GM12878 (cell line): ENCODE measurements around the gene CREB3L1. TPM values are rescaled to one million over a fixed set of nuclear protein-coding genes. Genes with fewer than 3 reads are reported as not detected.

Experiments
- BHLHE40 ChIP-seq, 2 experiments: fragments of 450-650 bp in 1 of 2; IDR thresholded peaks; 2 replicates each; pipeline ENCODE4 v1.6.1; 2011 to 2017; ENCODE audit warnings: low read depth in 2 of 2, borderline replicate concordance in 1 of 2, improper control_type of control experiment in 1 of 2, low read length in 1 of 2, mild to moderate bottlenecking in 1 of 2
- CEBPB ChIP-seq, 2 experiments: fragments of 150-350 bp in 1 of 2; IDR thresholded peaks; 2 replicates each; pipeline ENCODE4 v1.6.1; 2012 to 2014; ENCODE audit warnings: low read depth in 2 of 2, low read length in 2 of 2, borderline replicate concordance in 1 of 2, inconsistent platforms in 1 of 2
- EED ChIP-seq: sonication (generic); IDR thresholded peaks from 2 replicates; pipeline ENCODE4 v1.6.1; 2016; ENCODE audit warnings: antibody characterized with exemption, low read depth
- IKZF2 ChIP-seq, 2 experiments: fragments of 450-650 bp; IDR thresholded peaks; 2 replicates each; pipeline ENCODE4 v1.6.1; 2017; ENCODE audit warnings: mild to moderate bottlenecking in 2 of 2, moderate library complexity in 2 of 2
- MXI1 ChIP-seq: fragments of 150-350 bp; IDR thresholded peaks from 2 replicates; pipeline ENCODE4 v1.6.1; 2011; ENCODE audit warnings: low read depth, mild to moderate bottlenecking, inconsistent platforms, low read length, improper control_type of control experiment
- TBL1XR1 ChIP-seq: IDR thresholded peaks from 2 replicates; pipeline ENCODE4 v1.6.1; 2012; ENCODE audit warnings: low read depth, low read length, improper control_type of control experiment
- ZBED1 ChIP-seq: IDR thresholded peaks from 2 replicates; pipeline ENCODE4 v1.6.1; 2016; ENCODE audit warnings: borderline replicate concordance
- ZNF274 ChIP-seq: IDR thresholded peaks from one replicate; pipeline ENCODE4 v1.8.0; 2011; ENCODE audit not compliant: insufficient read length, insufficient read depth
- polyA plus RNA-seq, 11 experiments: library from polyadenylated mRNA; depleted of rRNA in 4 of 11; unstranded in 6 of 11; stranded (reverse) in 5 of 11; fragments of >200 nt; fragmentation: Nextera tagmentation in 4 of 11; fragmentation: Illumina TruSeq in 1 of 11; extraction: Ambion mirVana in 4 of 11; extraction: Trizol in 1 of 11; gene quantifications; 1 replicate in 1 of 11; 2 replicates in 10 of 11; pipeline versions ENCODE4 v1.2.1 to v1.2.3, GENCODE V29; 2011 to 2016; ENCODE audit warnings: inconsistent platforms in 2 of 11, missing spikeins in 2 of 11, low read depth in 1 of 11
- total RNA-seq, 4 experiments: library from RNA; depleted of rRNA in 3 of 4; stranded (reverse); fragments of >200 nt in 3 of 4; fragmentation: Illumina TruSeq in 1 of 4; extraction: Trizol in 1 of 4; gene quantifications; 2 replicates each; pipeline versions ENCODE4 v1.2.1 to v1.2.3, GENCODE V29; 2013 to 2021
- TF ChIP-seq, protein P1 (sequence below): fragments of 450-650 bp; IDR thresholded peaks from 2 replicates; pipeline ENCODE4 v1.6.1; 2018; ENCODE audit warnings: borderline replicate concordance, mild to moderate bottlenecking; ENCODE audit not compliant: partially characterized antibody
- TF ChIP-seq, protein P2 (sequence below): IDR thresholded peaks from 2 replicates; pipeline ENCODE4 v1.6.1; 2011; ENCODE audit warnings: mild to moderate bottlenecking, low read depth, low read length, moderate library complexity; ENCODE audit not compliant: insufficient replicate concordance
- TF ChIP-seq, protein P3 (sequence below): fragments of 450-650 bp; IDR thresholded peaks from 2 replicates; pipeline ENCODE4 v1.6.1; 2014; ENCODE audit warnings: mild to moderate bottlenecking
- TF ChIP-seq, protein P4 (sequence below): fragments of 450-650 bp; IDR thresholded peaks from 2 replicates; pipeline ENCODE4 v1.6.1; 2016; ENCODE audit warnings: mild to moderate bottlenecking
- TF ChIP-seq, protein P5 (sequence below): IDR thresholded peaks from 2 replicates; pipeline ENCODE4 v1.6.1; 2011; ENCODE audit warnings: borderline replicate concordance, low read depth, mild to moderate bottlenecking, moderate library complexity, low read length; ENCODE audit not compliant: insufficient read depth, poor library complexity, severe bottlenecking
- TF ChIP-seq, protein P6 (sequence below): IDR thresholded peaks from 2 replicates; pipeline ENCODE4 v1.6.1; 2011; ENCODE audit warnings: low read depth, low read length, improper control_type of control experiment, borderline replicate concordance
- TF ChIP-seq, protein P7 (sequence below): IDR thresholded peaks from 2 replicates; pipeline ENCODE4 v1.6.1; 2012; ENCODE audit warnings: improper control_type of control experiment, low read depth, low read length; ENCODE audit not compliant: insufficient replicate concordance

The CREB3L1 gene
- total and polyA plus RNA-seq, 10 of the 15 experiments (the other 5 are each of a cell fraction or from before 2014, with no cell fraction given), result 0.03 to 1.4 (median 0.22) TPM

DNA sequence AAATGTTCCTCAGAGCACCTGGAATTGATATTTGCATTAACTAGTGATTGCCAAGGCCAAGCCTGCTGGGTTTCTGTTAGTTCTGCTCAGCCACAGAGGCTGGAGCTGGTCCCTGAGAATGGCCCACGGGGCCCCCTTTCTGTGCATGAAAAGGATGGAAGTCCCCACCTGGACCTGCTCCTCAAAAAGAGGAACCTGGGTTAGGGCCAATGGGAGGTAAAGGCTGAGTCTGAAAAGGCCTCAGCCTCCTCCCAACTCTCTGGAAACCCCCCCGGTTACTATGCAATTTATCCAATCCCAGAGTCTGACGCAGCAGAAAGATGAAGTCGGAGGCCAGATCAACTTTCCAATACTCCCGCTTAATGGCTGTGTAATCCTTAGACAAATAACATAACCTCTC is 6.8 kb upstream of the CREB3L1 start (continued):
- TF ChIP-seq, protein P1, sequence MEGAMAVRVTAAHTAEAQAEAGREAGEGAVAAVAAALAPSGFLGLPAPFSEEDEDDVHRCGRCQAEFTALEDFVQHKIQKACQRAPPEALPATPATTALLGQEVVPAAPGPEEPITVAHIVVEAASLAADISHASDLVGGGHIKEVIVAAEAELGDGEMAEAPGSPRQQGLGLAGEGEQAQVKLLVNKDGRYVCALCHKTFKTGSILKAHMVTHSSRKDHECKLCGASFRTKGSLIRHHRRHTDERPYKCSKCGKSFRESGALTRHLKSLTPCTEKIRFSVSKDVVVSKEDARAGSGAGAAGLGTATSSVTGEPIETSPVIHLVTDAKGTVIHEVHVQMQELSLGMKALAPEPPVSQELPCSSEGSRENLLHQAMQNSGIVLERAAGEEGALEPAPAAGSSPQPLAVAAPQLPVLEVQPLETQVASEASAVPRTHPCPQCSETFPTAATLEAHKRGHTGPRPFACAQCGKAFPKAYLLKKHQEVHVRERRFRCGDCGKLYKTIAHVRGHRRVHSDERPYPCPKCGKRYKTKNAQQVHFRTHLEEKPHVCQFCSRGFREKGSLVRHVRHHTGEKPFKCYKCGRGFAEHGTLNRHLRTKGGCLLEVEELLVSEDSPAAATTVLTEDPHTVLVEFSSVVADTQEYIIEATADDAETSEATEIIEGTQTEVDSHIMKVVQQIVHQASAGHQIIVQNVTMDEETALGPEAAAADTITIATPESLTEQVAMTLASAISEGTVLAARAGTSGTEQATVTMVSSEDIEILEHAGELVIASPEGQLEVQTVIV, result no peak
- TF ChIP-seq ZNF274, result no peak
- TF ChIP-seq CEBPB (IDR thresholded peaks at IDR 0.05; ENCODE audit: borderline replicate concordance in 1 of 2, low read depth in 2 of 2, low read length in 2 of 2), result no peak
- no peak for TF ChIP-seq MXI1
- TF ChIP-seq, protein P2, sequence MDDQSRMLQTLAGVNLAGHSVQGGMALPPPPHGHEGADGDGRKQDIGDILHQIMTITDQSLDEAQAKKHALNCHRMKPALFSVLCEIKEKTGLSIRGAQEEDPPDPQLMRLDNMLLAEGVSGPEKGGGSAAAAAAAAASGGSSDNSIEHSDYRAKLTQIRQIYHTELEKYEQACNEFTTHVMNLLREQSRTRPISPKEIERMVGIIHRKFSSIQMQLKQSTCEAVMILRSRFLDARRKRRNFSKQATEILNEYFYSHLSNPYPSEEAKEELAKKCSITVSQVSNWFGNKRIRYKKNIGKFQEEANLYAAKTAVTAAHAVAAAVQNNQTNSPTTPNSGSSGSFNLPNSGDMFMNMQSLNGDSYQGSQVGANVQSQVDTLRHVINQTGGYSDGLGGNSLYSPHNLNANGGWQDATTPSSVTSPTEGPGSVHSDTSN, result peak; percentile 88
- TF ChIP-seq ZBED1, result no peak
- TF ChIP-seq, protein P3, sequence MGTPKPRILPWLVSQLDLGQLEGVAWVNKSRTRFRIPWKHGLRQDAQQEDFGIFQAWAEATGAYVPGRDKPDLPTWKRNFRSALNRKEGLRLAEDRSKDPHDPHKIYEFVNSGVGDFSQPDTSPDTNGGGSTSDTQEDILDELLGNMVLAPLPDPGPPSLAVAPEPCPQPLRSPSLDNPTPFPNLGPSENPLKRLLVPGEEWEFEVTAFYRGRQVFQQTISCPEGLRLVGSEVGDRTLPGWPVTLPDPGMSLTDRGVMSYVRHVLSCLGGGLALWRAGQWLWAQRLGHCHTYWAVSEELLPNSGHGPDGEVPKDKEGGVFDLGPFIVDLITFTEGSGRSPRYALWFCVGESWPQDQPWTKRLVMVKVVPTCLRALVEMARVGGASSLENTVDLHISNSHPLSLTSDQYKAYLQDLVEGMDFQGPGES, result no peak
- TF ChIP-seq TBL1XR1, result no peak
- peak; percentile 26 to 55; a peak in 2 of 4 replicates for TF ChIP-seq IKZF2 (IDR thresholded peaks at IDR 0.05)
- TF ChIP-seq BHLHE40 (IDR thresholded peaks at IDR 0.05; ENCODE audit: borderline replicate concordance in 1 of 2, low read depth in 2 of 2, low read length in 1 of 2), result no peak
- TF ChIP-seq, protein P4, sequence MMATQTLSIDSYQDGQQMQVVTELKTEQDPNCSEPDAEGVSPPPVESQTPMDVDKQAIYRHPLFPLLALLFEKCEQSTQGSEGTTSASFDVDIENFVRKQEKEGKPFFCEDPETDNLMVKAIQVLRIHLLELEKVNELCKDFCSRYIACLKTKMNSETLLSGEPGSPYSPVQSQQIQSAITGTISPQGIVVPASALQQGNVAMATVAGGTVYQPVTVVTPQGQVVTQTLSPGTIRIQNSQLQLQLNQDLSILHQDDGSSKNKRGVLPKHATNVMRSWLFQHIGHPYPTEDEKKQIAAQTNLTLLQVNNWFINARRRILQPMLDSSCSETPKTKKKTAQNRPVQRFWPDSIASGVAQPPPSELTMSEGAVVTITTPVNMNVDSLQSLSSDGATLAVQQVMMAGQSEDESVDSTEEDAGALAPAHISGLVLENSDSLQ, result peak; percentile 93
- TF ChIP-seq, protein P5, sequence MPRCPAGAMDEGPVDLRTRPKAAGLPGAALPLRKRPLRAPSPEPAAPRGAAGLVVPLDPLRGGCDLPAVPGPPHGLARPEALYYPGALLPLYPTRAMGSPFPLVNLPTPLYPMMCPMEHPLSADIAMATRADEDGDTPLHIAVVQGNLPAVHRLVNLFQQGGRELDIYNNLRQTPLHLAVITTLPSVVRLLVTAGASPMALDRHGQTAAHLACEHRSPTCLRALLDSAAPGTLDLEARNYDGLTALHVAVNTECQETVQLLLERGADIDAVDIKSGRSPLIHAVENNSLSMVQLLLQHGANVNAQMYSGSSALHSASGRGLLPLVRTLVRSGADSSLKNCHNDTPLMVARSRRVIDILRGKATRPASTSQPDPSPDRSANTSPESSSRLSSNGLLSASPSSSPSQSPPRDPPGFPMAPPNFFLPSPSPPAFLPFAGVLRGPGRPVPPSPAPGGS, result no peak
- TF ChIP-seq, protein P6, sequence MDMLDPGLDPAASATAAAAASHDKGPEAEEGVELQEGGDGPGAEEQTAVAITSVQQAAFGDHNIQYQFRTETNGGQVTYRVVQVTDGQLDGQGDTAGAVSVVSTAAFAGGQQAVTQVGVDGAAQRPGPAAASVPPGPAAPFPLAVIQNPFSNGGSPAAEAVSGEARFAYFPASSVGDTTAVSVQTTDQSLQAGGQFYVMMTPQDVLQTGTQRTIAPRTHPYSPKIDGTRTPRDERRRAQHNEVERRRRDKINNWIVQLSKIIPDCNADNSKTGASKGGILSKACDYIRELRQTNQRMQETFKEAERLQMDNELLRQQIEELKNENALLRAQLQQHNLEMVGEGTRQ, result no peak
- TF ChIP-seq, protein P7, sequence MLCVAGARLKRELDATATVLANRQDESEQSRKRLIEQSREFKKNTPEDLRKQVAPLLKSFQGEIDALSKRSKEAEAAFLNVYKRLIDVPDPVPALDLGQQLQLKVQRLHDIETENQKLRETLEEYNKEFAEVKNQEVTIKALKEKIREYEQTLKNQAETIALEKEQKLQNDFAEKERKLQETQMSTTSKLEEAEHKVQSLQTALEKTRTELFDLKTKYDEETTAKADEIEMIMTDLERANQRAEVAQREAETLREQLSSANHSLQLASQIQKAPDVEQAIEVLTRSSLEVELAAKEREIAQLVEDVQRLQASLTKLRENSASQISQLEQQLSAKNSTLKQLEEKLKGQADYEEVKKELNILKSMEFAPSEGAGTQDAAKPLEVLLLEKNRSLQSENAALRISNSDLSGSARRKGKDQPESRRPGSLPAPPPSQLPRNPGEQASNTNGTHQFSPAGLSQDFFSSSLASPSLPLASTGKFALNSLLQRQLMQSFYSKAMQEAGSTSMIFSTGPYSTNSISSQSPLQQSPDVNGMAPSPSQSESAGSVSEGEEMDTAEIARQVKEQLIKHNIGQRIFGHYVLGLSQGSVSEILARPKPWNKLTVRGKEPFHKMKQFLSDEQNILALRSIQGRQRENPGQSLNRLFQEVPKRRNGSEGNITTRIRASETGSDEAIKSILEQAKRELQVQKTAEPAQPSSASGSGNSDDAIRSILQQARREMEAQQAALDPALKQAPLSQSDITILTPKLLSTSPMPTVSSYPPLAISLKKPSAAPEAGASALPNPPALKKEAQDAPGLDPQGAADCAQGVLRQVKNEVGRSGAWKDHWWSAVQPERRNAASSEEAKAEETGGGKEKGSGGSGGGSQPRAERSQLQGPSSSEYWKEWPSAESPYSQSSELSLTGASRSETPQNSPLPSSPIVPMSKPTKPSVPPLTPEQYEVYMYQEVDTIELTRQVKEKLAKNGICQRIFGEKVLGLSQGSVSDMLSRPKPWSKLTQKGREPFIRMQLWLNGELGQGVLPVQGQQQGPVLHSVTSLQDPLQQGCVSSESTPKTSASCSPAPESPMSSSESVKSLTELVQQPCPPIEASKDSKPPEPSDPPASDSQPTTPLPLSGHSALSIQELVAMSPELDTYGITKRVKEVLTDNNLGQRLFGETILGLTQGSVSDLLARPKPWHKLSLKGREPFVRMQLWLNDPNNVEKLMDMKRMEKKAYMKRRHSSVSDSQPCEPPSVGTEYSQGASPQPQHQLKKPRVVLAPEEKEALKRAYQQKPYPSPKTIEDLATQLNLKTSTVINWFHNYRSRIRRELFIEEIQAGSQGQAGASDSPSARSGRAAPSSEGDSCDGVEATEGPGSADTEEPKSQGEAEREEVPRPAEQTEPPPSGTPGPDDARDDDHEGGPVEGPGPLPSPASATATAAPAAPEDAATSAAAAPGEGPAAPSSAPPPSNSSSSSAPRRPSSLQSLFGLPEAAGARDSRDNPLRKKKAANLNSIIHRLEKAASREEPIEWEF, result no peak
- TF ChIP-seq EED, result no peak; the same call in 1 of the 2 replicates
